K562 (cell line): ENCODE measurements around the gene MLLT11. TPM values are rescaled to one million over a fixed set of nuclear protein-coding genes. Genes with fewer than 3 reads are reported as not detected.
"Not testable (repeated sequence)": the region's sequence is repeated elsewhere in the genome, so short reads cannot be mapped to it uniquely, and the experiment has no call there.

ENCODE experiments used
- ATAC-seq: fragments of 200-7000 bp; cut with Tn5 transposase; 3 replicates; pipeline ENCODE4 v1.9.1; 2020; ENCODE audit warnings: moderate library complexity
- BruUV-seq: library from RNA; stranded (reverse); fragments of 400-500 nt; replicated peaks from 2 replicates; lab custom pipeline; 2021; lab: Mats Ljungman, UMichigan
- CTCF ChIA-PET: fragments of 300-600 bp; formaldehyde crosslinking; extraction: SDS; loops from one replicate; lab custom pipeline; 2021; ENCODE audit warnings: low intra/inter-chr PET ratio; lab: Yijun Ruan, JAX
- POLR2A ChIA-PET: fragments of 300-600, 350-650 bp; sonication (Branson Sonifier 250); formaldehyde crosslinking; extraction: SDS; loops from one replicate; lab custom pipeline; 2021; ENCODE audit warnings: antibody characterized with exemption, inconsistent platforms; lab: Yijun Ruan, JAX
- DNase-seq, 4 experiments: peaks; one replicate each; pipeline versions ENCODE4 v3.0.0 to v3.0.0-alpha.2; 2011 to 2018; ENCODE audit warnings: low spot score in 3 of 4, mixed read lengths in 3 of 4; ENCODE audit errors: extremely low read depth in 1 of 4
- FAIRE-seq: peaks from 2 replicates; lab custom pipeline; 2011; peaks lifted over from hg19 to GRCh38; lab: Jason Lieb, UNC
- H2AFZ ChIP-seq: 2 replicates; pipeline ENCODE4 v1.6.0; 2011; ENCODE audit warnings: low read depth, low read length, control low read depth, inconsistent platforms
- H3K27ac ChIP-seq: fragments of 200-600 bp; 3 replicates; pipeline ENCODE4 v1.8.0; 2011; ENCODE audit warnings: low read depth, mild to moderate bottlenecking, control low read depth, inconsistent platforms, low read length, moderate library complexity, mixed read lengths; ENCODE audit errors: extremely low read depth
- H3K27me3 ChIP-seq, 2 experiments: fragments of 300-600 bp in 1 of 2; 2 replicates in 1 of 2; 3 replicates in 1 of 2; pipeline versions ENCODE4 v1.6.0 to v1.8.0; 2011; ENCODE audit warnings: inconsistent platforms in 2 of 2, low read length in 2 of 2, mild to moderate bottlenecking in 1 of 2, mixed read lengths in 1 of 2, moderate library complexity in 1 of 2; ENCODE audit not compliant: control insufficient read depth in 2 of 2, insufficient read depth in 2 of 2
- H3K36me3 ChIP-seq: fragments of 300-600 bp; 3 replicates; pipeline ENCODE4 v1.8.0; 2011; ENCODE audit warnings: mild to moderate bottlenecking, low read length, inconsistent platforms; ENCODE audit not compliant: control insufficient read depth, insufficient read depth
- H3K4me1 ChIP-seq, 2 experiments: fragments of 200-600 bp in 1 of 2; replicated peaks in 1 of 2; 2 replicates in 1 of 2; 3 replicates in 1 of 2; pipeline versions ENCODE4 v1.5.1 to v1.8.0; 2011; ENCODE audit warnings: inconsistent platforms in 2 of 2, low read length in 2 of 2, mild to moderate bottlenecking in 1 of 2, mixed read lengths in 1 of 2, moderate library complexity in 1 of 2; ENCODE audit not compliant: control insufficient read depth in 2 of 2, insufficient read depth in 2 of 2
- H3K4me2 ChIP-seq: 2 replicates; pipeline ENCODE4 v1.6.1; 2011; ENCODE audit warnings: low read length, control low read depth, inconsistent platforms, mixed read lengths; ENCODE audit not compliant: insufficient read depth
- H3K4me3 ChIP-seq: fragments of 200-600 bp; sonication (generic), shearing (Covaris generic); 2 replicates; pipeline ENCODE4 v1.5.1; 2016; ENCODE audit warnings: control low read depth, inconsistent platforms
- H3K79me2 ChIP-seq: fragments of 200-600 bp; 3 replicates; pipeline ENCODE4 v1.8.0; 2011; ENCODE audit warnings: low read length, inconsistent platforms; ENCODE audit not compliant: control insufficient read depth, insufficient read depth
- H3K9ac ChIP-seq, 2 experiments: 2 replicates each; pipeline versions ENCODE4 v1.6.0 to v1.6.1; 2011; ENCODE audit warnings: low read depth in 2 of 2, low read length in 2 of 2, control low read depth in 1 of 2, inconsistent platforms in 1 of 2, mild to moderate bottlenecking in 1 of 2, mixed read lengths in 1 of 2; ENCODE audit not compliant: insufficient read depth in 1 of 2
- H3K9me1 ChIP-seq: one replicate; pipeline ENCODE4 v1.6.0; 2011; ENCODE audit warnings: inconsistent platforms, mild to moderate bottlenecking, low read length, moderate library complexity; ENCODE audit not compliant: control insufficient read depth, insufficient read depth
- H3K9me3 ChIP-seq: replicated peaks from 2 replicates; pipeline ENCODE4 v1.5.1; 2011; ENCODE audit warnings: low read depth, low read length, inconsistent platforms; ENCODE audit not compliant: control insufficient read depth, insufficient read depth
- H4K20me1 ChIP-seq: replicated peaks from 2 replicates; pipeline ENCODE4 v1.6.1; 2011; ENCODE audit warnings: low read length, inconsistent platforms, mixed read lengths; ENCODE audit not compliant: control insufficient read depth, insufficient read depth
- NELFE ChIP-seq: IDR thresholded peaks from 2 replicates; pipeline ENCODE4 v1.6.1; 2011; ENCODE audit warnings: mild to moderate bottlenecking; ENCODE audit not compliant: insufficient read depth, insufficient read length
- SETDB1 ChIP-seq: IDR thresholded peaks from one replicate; pipeline ENCODE4 v1.6.1; 2012; ENCODE audit warnings: low read length, control low read depth, inconsistent platforms
- ZNF121 ChIP-seq: sonication (generic); formaldehyde crosslinking; conservative IDR thresholded peaks from 2 replicates; pipeline ENCODE4 v1.8.0; 2022; ENCODE audit warnings: missing genetic modification reagents
- WGBS: fragments of 100-300 bp; shearing (Covaris generic); methylation state at CpG from one replicate; pipeline ENCODE4 v1.1.6; 2016; ENCODE audit warnings: low coverage, mixed read lengths; ENCODE audit not compliant: insufficient coverage; ENCODE audit errors: missing lambda C conversion rate; 5-methylcytosine and 5-hydroxymethylcytosine counted together
- in situ Hi-C: fragments of 300-500 bp; cut with MboI; formaldehyde crosslinking; loops from 4 replicates; pipeline ENCODE4 v1.15.0; 2018; ENCODE audit warnings: inconsistent platforms, mixed read lengths
- intact Hi-C: fragments of 100-400 bp; cut with micrococcal nuclease; formaldehyde crosslinking; loops from 2 replicates; pipeline ENCODE4 v1.14.2; 2022
- polyA plus RNA-seq, 8 experiments: library from polyadenylated mRNA; depleted of rRNA in 4 of 8; stranded (reverse) in 5 of 8; unstranded in 3 of 8; fragments of >200 nt; fragmentation: Nextera tagmentation in 2 of 8; fragmentation: Illumina TruSeq in 1 of 8; extraction: Ambion mirVana in 2 of 8; extraction: Trizol in 1 of 8; gene quantifications; 2 replicates each; pipeline versions ENCODE4 v1.2.1 to v1.2.3, GENCODE V29; 2011 to 2014; ENCODE audit warnings: inconsistent platforms in 1 of 8, missing spikeins in 1 of 8
- total RNA-seq, 7 experiments: library from RNA; depleted of rRNA in 6 of 7; stranded (reverse); fragments of >200 nt in 6 of 7; fragmentation: Illumina TruSeq in 2 of 7; extraction: Trizol in 2 of 7; gene quantifications; 2 replicates each; pipeline versions ENCODE4 v1.2.1 to v1.2.3, GENCODE V29; 2011 to 2021; ENCODE audit warnings: low replicate concordance in 1 of 7
- TF ChIP-seq, protein P1 (sequence below): fragments of 250-450 bp; sonication (Bioruptor Pico); IDR thresholded peaks from 2 replicates; pipeline ENCODE4 v1.4.0; 2020; ENCODE audit warnings: borderline replicate concordance
- TF ChIP-seq, protein P2 (sequence below): sonication (generic); IDR thresholded peaks from 2 replicates; pipeline ENCODE4 v1.6.1; 2016

MLLT11 gene
- total and polyA plus RNA-seq, 9 of the 15 experiments (the other 6 are each of a cell fraction or from before 2014, with no cell fraction given) = 12.1 to 91.0 (median 22.0) TPM

DNA sequence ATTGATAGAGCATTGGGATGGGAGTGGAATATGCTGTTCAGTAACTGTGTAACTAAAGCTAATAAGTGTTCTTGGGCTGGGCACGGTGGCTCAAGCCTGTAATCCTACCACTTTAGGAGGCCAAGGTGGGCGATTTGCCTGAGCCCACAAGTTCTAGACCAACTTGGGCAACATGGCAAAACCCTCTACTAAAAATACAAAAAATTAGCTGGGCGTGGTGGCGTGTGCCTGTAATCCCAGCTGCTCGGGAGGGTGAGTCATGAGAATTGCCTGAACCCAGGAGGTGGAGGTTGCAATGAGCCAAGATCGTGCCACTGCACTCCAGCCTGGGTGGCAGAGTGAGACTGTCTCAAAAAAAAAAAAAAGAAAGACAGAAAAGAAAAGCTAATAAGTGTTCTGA lies 37.2 kb downstream of the MLLT11 start:
- H4K20me1 ChIP-seq, FAIRE-seq, H3K9ac ChIP-seq, H3K9me1 ChIP-seq, H3K4me3 ChIP-seq, in situ Hi-C loops, H3K27me3 ChIP-seq, H3K4me2 ChIP-seq, H3K9me3 ChIP-seq, DNase-seq, H3K4me1 ChIP-seq, ATAC-seq, H3K79me2 ChIP-seq, H3K27ac ChIP-seq, BruUV-seq, H2AFZ ChIP-seq, CTCF ChIA-PET, H3K36me3 ChIP-seq: not testable (repeated sequence)
- WGBS = 54% methylated on average over 5 of the region's 6 CpGs
- POLR2A ChIA-PET = interaction anchor here (0.7 to 1.6 kb wide), 3 partner anchors 10 to 36 kb away, joined by 3 to 8 read pairs (median 4); no protein-coding TSS in a partner anchor
- intact Hi-C loops = loop anchor here (5.0 kb wide), 1 partner anchor 245 kb away; no protein-coding TSS in a partner anchor

DNA sequence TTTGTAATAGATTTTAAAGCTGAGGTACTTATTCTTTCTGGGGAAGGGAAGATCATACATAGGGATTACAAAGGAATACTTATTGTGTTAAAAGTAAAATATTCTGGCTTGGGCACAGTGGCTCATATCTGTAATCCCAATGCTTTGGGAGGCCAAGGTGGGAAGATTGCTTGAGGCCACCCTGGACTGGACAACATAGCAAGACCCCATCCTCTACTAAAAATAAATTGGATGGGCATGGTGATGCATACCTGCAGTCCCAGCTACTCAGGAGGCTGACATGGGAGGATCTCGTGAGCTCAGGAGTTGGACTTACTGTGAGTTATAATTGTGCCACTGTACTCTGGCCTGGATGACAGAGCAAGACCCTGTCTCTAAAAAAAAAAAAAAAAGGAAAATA lies 37.9 kb downstream of the MLLT11 start:
- ChIA-PET POLR2A (interaction anchor here (0.9 kb wide), 1 partner anchor 16 kb away, joined by 3 read pairs; no protein-coding TSS in a partner anchor), CTCF (no interaction called here)
- TF ChIP-seq ZNF121 (CRISPR knock-in tag) (peak; percentile 92), SETDB1 (no peak), NELFE (no peak)
- TF ChIP-seq, protein P1, sequence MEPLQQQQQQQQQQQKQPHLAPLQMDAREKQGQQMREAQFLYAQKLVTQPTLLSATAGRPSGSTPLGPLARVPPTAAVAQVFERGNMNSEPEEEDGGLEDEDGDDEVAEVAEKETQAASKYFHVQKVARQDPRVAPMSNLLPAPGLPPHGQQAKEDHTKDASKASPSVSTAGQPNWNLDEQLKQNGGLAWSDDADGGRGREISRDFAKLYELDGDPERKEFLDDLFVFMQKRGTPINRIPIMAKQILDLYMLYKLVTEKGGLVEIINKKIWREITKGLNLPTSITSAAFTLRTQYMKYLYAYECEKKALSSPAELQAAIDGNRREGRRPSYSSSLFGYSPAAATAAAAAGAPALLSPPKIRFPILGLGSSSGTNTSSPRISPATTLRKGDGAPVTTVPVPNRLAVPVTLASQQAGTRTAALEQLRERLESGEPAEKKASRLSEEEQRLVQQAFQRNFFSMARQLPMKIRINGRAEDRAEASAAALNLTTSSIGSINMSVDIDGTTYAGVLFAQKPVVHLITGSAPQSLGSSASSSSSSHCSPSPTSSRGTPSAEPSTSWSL = no peak
- TF ChIP-seq, protein P2, sequence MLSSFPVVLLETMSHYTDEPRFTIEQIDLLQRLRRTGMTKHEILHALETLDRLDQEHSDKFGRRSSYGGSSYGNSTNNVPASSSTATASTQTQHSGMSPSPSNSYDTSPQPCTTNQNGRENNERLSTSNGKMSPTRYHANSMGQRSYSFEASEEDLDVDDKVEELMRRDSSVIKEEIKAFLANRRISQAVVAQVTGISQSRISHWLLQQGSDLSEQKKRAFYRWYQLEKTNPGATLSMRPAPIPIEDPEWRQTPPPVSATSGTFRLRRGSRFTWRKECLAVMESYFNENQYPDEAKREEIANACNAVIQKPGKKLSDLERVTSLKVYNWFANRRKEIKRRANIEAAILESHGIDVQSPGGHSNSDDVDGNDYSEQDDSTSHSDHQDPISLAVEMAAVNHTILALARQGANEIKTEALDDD = no peak
- Histone ChIP-seq H3K27ac (no peak overlapping the region), H3K4me3 (no peak overlapping the region), H4K20me1 (no peaks in the 10 kb centered on the region), H3K36me3 (no peaks in the 10 kb centered on the region), H3K79me2 (no peaks in the 10 kb centered on the region), H3K4me1 (no peaks in the 10 kb centered on the region), H2AFZ (no peak overlapping the region), H3K9ac (no peak overlapping the region), H3K27me3 (no peaks in the 10 kb centered on the region), H3K4me2 (no peak overlapping the region), H3K9me1 (no peaks in the 10 kb centered on the region), H3K9me3 (no peaks in the 10 kb centered on the region)
- intact Hi-C loops = loop anchor here (5.0 kb wide), 1 partner anchor 244 kb away; no protein-coding TSS in a partner anchor
- DNase-seq (no peak), FAIRE-seq (no peak), ATAC-seq (no peak)
- WGBS = 41% methylated on average over 1 of the region's 1 CpG
- BruUV-seq = no TSS peak
- in situ Hi-C loops = no loop called here
